Spleen (tissue), 7 donors: Measurements from ENCODE around the gene COL23A1.

Experiments
- CTCF ChIP-seq, 11 experiments: fragments of 200-600 bp in 7 of 11; fragments of 450-650 bp in 4 of 11; sonication (generic) in 4 of 11; IDR thresholded peaks in 8 of 11; conservative IDR thresholded peaks in 3 of 11; 1 replicate in 7 of 11; 2 replicates in 4 of 11; pipeline versions ENCODE4 v1.4.0 to v1.8.0; 2016 to 2021; ENCODE audit warnings: antibody characterized with exemption in 11 of 11, inconsistent platforms in 4 of 11, mild to moderate bottlenecking in 1 of 11
- POLR2A ChIP-seq, 3 donors: fragments of 450-650 bp; IDR thresholded peaks; one replicate each; pipeline ENCODE4 v1.5.1; 2017; ENCODE audit warnings: antibody characterized with exemption in 3 of 3, mild to moderate bottlenecking in 1 of 3
- donor health status: DM: no; HTN: no; CAD: no; lungs with moderate emphysema.
- donor health status: DM: no; HTN: no; CAD: no.
- donor health status: DM: no; HTN: no; CAD: no.

DNA sequence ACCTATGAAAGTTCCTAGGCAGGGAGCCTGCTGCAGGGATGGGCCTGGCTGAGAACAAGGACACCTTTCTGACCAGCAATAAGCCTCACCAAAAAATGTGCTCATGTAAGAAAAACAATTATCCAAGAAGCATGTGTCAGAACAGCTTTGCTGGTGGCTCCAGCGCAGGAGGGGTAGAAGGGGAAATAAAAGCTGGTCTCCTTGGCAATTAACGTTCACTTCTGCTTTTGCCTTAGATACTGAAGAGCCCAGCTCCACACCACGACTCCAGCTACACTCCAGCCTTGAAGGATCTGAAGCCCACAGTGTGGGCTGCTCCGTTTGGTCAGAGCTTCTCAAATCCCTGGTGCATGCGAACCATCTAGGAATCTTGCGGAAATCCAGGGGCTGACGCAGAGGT, 250.0 kb downstream of the COL23A1 start:
- no peak for TF ChIP-seq CTCF (IDR thresholded peaks at IDR 0.05 in 8 of 11, conservative IDR thresholded peaks at IDR 0.05 in 3 of 11)
- no peak for TF ChIP-seq POLR2A (IDR thresholded peaks at IDR 0.05)
